Measurements from ENCODE around the gene ZNF219. TPM values are rescaled to one million over a fixed set of nuclear protein-coding genes. Genes with fewer than 3 reads are reported as not detected.

The ZNF219 gene
- total and polyA plus RNA-seq, 8 donors = 13.5 to 23.6 (median 17.0) TPM

DNA sequence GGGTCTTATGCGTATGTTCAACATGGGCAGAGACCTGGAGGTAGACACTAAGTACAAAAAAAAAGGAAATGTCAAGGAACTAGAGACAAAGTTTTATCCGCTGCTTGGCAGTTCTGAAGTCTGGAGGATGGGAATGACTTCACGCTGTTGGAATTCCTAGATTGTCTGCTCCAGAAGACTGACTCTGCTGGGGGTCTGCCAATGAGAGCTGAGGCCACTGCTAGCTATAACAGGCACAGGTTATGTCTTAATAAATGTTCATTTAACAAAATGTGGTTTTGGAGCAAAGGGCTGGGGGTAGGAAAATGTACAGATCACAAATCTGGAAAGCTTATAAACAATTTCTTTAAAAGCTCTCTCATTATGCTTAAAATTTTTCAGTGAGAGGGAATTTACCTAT, 35.0 kb downstream of the ZNF219 start:
- Histone ChIP-seq H3K27ac (peak overlapping the region in 2 of 4 donors; percentile 9 to 19), H3K4me3 (no peak overlapping the region), H3K4me1 (no peaks in the 10 kb centered on the region), H3K36me3 (no peaks in the 10 kb centered on the region), H3K27me3 (no peaks in the 10 kb centered on the region), H3K9me3 (no peaks in the 10 kb centered on the region)
- ATAC-seq (peak; percentile 25 to 46 (median 41)), DNase-seq (no peak), FAIRE-seq (no peak)
- TF ChIP-seq, protein P1, sequence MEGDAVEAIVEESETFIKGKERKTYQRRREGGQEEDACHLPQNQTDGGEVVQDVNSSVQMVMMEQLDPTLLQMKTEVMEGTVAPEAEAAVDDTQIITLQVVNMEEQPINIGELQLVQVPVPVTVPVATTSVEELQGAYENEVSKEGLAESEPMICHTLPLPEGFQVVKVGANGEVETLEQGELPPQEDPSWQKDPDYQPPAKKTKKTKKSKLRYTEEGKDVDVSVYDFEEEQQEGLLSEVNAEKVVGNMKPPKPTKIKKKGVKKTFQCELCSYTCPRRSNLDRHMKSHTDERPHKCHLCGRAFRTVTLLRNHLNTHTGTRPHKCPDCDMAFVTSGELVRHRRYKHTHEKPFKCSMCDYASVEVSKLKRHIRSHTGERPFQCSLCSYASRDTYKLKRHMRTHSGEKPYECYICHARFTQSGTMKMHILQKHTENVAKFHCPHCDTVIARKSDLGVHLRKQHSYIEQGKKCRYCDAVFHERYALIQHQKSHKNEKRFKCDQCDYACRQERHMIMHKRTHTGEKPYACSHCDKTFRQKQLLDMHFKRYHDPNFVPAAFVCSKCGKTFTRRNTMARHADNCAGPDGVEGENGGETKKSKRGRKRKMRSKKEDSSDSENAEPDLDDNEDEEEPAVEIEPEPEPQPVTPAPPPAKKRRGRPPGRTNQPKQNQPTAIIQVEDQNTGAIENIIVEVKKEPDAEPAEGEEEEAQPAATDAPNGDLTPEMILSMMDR (IDR thresholded peaks at IDR 0.05) = no peak
- intact Hi-C loops (cut with DNase I) = no loop called here
- WGBS, 2 donors = 63% methylated on average over 3 of the region's 3 CpGs

DNA sequence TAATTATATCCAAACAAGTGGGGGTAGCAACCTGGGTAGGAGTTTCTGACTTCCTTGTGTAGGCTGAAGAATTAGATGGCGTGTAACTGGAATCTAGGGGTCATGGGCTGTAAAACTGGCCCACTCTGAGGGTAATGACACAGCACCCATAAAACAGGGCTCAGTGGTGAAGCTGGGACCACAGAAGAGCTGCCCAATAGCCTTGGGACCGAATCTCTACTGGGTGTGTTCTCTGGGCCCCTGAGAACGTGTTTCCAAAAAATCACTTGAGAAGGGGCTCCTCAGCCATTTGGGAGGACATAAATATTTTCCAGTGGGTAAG, 37.1 kb downstream of the ZNF219 start:
- TF ChIP-seq, protein P1 (IDR thresholded peaks at IDR 0.05) = no peak
- H3K4me3 ChIP-seq = no peak overlapping the region
- peak overlapping the region in 1 of 4 donors; percentile 0 for H3K27ac ChIP-seq

DNA sequence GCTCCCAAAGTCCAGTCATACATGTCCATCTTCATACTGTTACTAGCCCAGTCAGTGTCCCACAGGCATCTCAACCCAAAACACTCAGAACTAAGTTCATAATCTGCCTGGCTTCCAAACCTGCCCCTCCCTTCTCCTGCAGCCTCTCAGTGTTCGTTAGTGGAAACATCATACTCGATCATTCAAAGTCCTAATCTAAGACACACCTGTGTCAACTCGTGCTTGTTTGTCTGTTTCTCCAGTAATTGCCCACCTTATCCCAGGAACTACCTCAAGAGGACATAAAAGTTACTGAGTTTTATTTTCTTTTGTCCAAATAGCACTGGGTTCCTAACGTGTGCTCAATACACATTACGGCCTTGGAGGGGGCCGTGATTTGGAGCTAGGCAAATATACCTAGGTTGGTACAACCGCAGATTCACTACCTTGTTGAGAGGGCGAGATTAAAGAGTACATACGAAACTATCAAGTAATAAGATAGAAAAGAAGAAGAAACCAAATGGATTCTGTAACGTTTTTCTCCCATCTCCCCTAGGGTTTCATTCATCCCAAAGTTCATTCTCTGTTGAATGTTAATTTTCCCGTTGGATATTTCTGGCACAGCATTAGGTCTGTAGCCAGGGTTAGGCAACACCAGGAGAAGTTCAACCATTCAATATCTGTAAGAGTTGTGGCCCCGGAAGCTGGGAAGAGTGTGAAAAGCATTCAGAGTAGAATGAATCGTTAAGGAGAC, 37.7 kb downstream of the ZNF219 start:
- Histone ChIP-seq H3K36me3 (no peaks in the 10 kb centered on the region), H3K27ac (peak overlapping the region in 1 of 4 donors; percentile 0), H3K9me3 (no peaks in the 10 kb centered on the region), H3K4me3 (no peak overlapping the region), H3K27me3 (no peaks in the 10 kb centered on the region), H3K4me1 (peaks cover 0 to 8% (median 7%) of the 10 kb centered on the region in 3 donors)
- DNase-seq = no peak
- FAIRE-seq = no peak
- TF ChIP-seq, protein P1 (IDR thresholded peaks at IDR 0.05) = no peak
- ATAC-seq = peak in 3 of 4 donors; percentile 26 to 66 (median 30)
- 25 to 31% methylated on average over 13 of the region's 13 CpGs for WGBS, 2 donors
- intact Hi-C loops (cut with DNase I) = no loop called here

More for the DNA sequence above, 37.1 kb downstream of the ZNF219 start:
- H3K27me3 ChIP-seq = no peaks in the 10 kb centered on the region
- intact Hi-C loops (cut with DNase I) = no loop called here
- H3K9me3 ChIP-seq = no peaks in the 10 kb centered on the region
- 83 to 90% methylated on average over 3 of the region's 3 CpGs for WGBS, 2 donors
- H3K36me3 ChIP-seq = no peaks in the 10 kb centered on the region
- ATAC-seq = no peak
- peaks cover 0 to 3% (median 2%) of the 10 kb centered on the region in 3 donors for H3K4me1 ChIP-seq
- no peak for DNase-seq
- FAIRE-seq = no peak

DNA sequence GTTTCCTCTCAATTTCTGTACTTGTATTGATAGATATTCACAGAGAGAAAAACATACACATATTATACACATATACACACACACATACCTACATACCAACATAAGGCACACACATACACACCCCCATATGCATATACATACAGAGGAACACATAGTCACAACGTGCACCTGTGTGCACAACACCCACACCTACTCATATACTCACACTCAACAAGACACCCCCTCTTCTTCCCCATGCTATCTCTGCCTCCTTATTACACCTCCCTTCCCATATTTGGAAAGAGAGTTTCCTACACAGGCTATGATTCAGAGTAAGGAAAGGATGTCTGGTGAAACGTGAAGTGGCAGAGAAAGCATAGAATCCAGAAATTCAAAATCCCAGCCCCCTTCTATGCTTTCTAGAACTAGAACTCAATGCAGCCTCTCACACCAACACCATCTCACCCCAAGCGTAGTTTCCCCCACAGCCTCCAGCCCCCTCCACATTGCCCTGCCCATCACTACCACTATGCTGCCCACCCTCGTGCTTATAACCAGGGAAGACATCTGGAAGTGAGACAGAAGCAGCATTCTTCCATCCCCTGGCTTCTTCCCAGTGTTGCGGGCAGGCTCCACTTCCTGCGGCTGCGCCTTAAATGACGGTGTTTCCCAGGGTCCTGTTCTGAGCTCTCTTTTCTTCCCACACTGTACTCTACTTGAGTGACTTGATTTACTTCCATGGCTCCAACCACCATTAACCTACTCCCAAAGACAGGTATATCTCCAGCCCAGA, 38.4 kb downstream of the ZNF219 start:
- WGBS, 2 donors = 78 to 80% methylated on average over 8 of the region's 8 CpGs
- intact Hi-C loops (cut with DNase I) = no loop called here
- TF ChIP-seq, protein P1 (IDR thresholded peaks at IDR 0.05) = no peak
- Histone ChIP-seq H3K36me3 (no peaks in the 10 kb centered on the region), H3K27ac (no peak overlapping the region), H3K9me3 (no peaks in the 10 kb centered on the region), H3K4me3 (no peak overlapping the region), H3K4me1 (peaks cover 6 to 16% (median 15%) of the 10 kb centered on the region in 3 donors), H3K27me3 (no peaks in the 10 kb centered on the region)
- ATAC-seq (no peak), DNase-seq (no peak), FAIRE-seq (no peak)
